HepG2 (cell line): ENCODE data around the gene ZBTB46. TPM values are rescaled to one million over a fixed set of nuclear protein-coding genes. Genes with fewer than 3 reads are reported as not detected.

Experiments used
- ATF4 ChIP-seq, 2 experiments: fragments of 450-650 bp in 1 of 2; sonication (generic) in 1 of 2; formaldehyde crosslinking; IDR thresholded peaks; 2 replicates each; pipeline versions ENCODE4 v1.5.0 to v1.8.0; 2020 to 2022; ENCODE audit warnings: mild to moderate bottlenecking in 1 of 2, missing genetic modification reagents in 1 of 2
- CENPX ChIP-seq: sonication (generic); formaldehyde crosslinking; IDR thresholded peaks from 2 replicates; pipeline ENCODE4 v1.9.0; 2021; ENCODE audit warnings: mild to moderate bottlenecking, missing genetic modification reagents, moderate library complexity
- CREBL2 ChIP-seq: sonication (generic); formaldehyde crosslinking; IDR thresholded peaks from 2 replicates; pipeline ENCODE4 v1.8.1; 2023; ENCODE audit warnings: missing genetic modification reagents, mild to moderate bottlenecking, borderline replicate concordance
- CSRNP2 ChIP-seq: sonication (generic); formaldehyde crosslinking; conservative IDR thresholded peaks from 2 replicates; pipeline ENCODE4 v1.8.0; 2022; ENCODE audit warnings: low read depth, missing genetic modification reagents
- DDIT3 ChIP-seq: sonication (generic); formaldehyde crosslinking; IDR thresholded peaks from 2 replicates; pipeline ENCODE4 v1.4.0; 2020; ENCODE audit warnings: mild to moderate bottlenecking, missing genetic modification reagents
- ELF3 ChIP-seq: IDR thresholded peaks from 2 replicates; pipeline ENCODE4 v1.6.1; 2016; ENCODE audit warnings: missing genetic modification reagents, missing compliant biosample characterization
- FOXP1 ChIP-seq, 2 experiments: fragments of 450-650 bp in 1 of 2; IDR thresholded peaks; 2 replicates each; pipeline ENCODE4 v1.6.1; 2017 to 2018; ENCODE audit warnings: antibody characterized with exemption in 1 of 2
- GABPB1 ChIP-seq: IDR thresholded peaks from 2 replicates; pipeline ENCODE4 v1.6.1; 2016; ENCODE audit warnings: mild to moderate bottlenecking, missing genetic modification reagents, moderate library complexity, missing compliant biosample characterization
- GFI1 ChIP-seq: sonication (generic); formaldehyde crosslinking; IDR thresholded peaks from 2 replicates; pipeline ENCODE4 v1.5.0; 2020; ENCODE audit warnings: missing genetic modification reagents, mild to moderate bottlenecking, borderline replicate concordance
- GMEB1 ChIP-seq: sonication (generic); formaldehyde crosslinking; IDR thresholded peaks from 2 replicates; pipeline ENCODE4 v1.5.1; 2020; ENCODE audit warnings: missing genetic modification reagents, mild to moderate bottlenecking, borderline replicate concordance
- MAF1 ChIP-seq: sonication (generic); formaldehyde crosslinking; IDR thresholded peaks from 2 replicates; pipeline ENCODE4 v1.5.0; 2020; ENCODE audit warnings: missing genetic modification reagents, borderline replicate concordance
- RARA ChIP-seq: IDR thresholded peaks from 2 replicates; pipeline ENCODE4 v1.6.1; 2016; ENCODE audit warnings: missing genetic modification reagents, missing compliant biosample characterization
- SETDB1 ChIP-seq: sonication (generic); formaldehyde crosslinking; IDR thresholded peaks from 2 replicates; pipeline ENCODE4 v1.5.1; 2020; ENCODE audit warnings: missing genetic modification reagents, mild to moderate bottlenecking, borderline replicate concordance
- SRF ChIP-seq: IDR thresholded peaks from 2 replicates; pipeline ENCODE4 v1.6.1; 2011; ENCODE audit warnings: mild to moderate bottlenecking, low read depth, low read length, moderate library complexity
- SRSF9 ChIP-seq: fragments of 200-400 bp; formaldehyde crosslinking; IDR thresholded peaks from 2 replicates; pipeline ENCODE4 v1.6.1; 2018; ENCODE audit warnings: borderline replicate concordance, mild to moderate bottlenecking, low read depth, low read length; ENCODE audit not compliant: insufficient read depth, poor library complexity, severe bottlenecking
- SUZ12 ChIP-seq: fragments of 150-350 bp; IDR thresholded peaks from 2 replicates; pipeline ENCODE4 v1.6.1; 2014; ENCODE audit warnings: low read depth, low read length
- ZC3H13 ChIP-seq: sonication (generic); formaldehyde crosslinking; IDR thresholded peaks from 2 replicates; pipeline ENCODE4 v1.8.1; 2023; ENCODE audit warnings: mild to moderate bottlenecking, missing genetic modification reagents, moderate library complexity
- ZNF180 ChIP-seq: sonication (generic); formaldehyde crosslinking; IDR thresholded peaks from 2 replicates; pipeline ENCODE4 v1.4.0; 2020; ENCODE audit warnings: low read depth, missing genetic modification reagents, borderline replicate concordance
- ZNF326 ChIP-seq: sonication (generic); formaldehyde crosslinking; IDR thresholded peaks from 2 replicates; pipeline ENCODE4 v1.4.0; 2020; ENCODE audit warnings: missing genetic modification reagents, borderline replicate concordance
- ZNF354B ChIP-seq: sonication (generic); formaldehyde crosslinking; IDR thresholded peaks from 2 replicates; pipeline ENCODE4 v1.8.0; 2022; ENCODE audit warnings: mild to moderate bottlenecking, missing genetic modification reagents
- ZNF569 ChIP-seq: sonication (generic); formaldehyde crosslinking; IDR thresholded peaks from 2 replicates; pipeline ENCODE4 v1.5.0; 2020; ENCODE audit warnings: mild to moderate bottlenecking, missing genetic modification reagents, moderate library complexity, borderline replicate concordance
- ZNF619 ChIP-seq: sonication (generic); formaldehyde crosslinking; IDR thresholded peaks from 2 replicates; pipeline ENCODE4 v1.4.0; 2020; ENCODE audit warnings: mild to moderate bottlenecking, missing genetic modification reagents
- ZNF747 ChIP-seq: sonication (generic); formaldehyde crosslinking; IDR thresholded peaks from 2 replicates; pipeline ENCODE4 v1.8.1; 2023; ENCODE audit warnings: missing genetic modification reagents, mild to moderate bottlenecking, borderline replicate concordance
- ZZZ3 ChIP-seq: sonication (generic); formaldehyde crosslinking; IDR thresholded peaks from 2 replicates; pipeline ENCODE4 v1.4.0; 2020; ENCODE audit warnings: missing genetic modification reagents, mild to moderate bottlenecking, borderline replicate concordance
- polyA plus RNA-seq, 8 experiments: library from polyadenylated mRNA; depleted of rRNA in 3 of 8; stranded (reverse) in 7 of 8; unstranded in 1 of 8; fragments of >200 nt; fragmentation: Illumina TruSeq in 4 of 8; extraction: Trizol in 4 of 8; gene quantifications; 2 replicates each; pipeline versions ENCODE4 v1.2.1 to v1.2.3, GENCODE V29; 2011 to 2016; ENCODE audit warnings: low read depth in 4 of 8, missing spikeins in 1 of 8, mixed read lengths in 1 of 8; ENCODE audit not compliant: insufficient read depth in 1 of 8
- total RNA-seq, 5 experiments: library from RNA; depleted of rRNA; stranded (reverse); fragments of >200 nt; fragmentation: Illumina TruSeq; extraction: Trizol; gene quantifications; 2 replicates each; pipeline ENCODE4 v1.2.3, GENCODE V29; 2016; ENCODE audit warnings: low read depth in 1 of 5

ZBTB46 gene
- total and polyA plus RNA-seq, 2 of the 13 experiments (the other 11 are each of a cell fraction or from before 2014, with no cell fraction given), result 1.6 to 13.5 TPM

GRCh38 chr20:63697357-63697867 is 133.7 kb downstream of the ZBTB46 start (continued):
- TF ChIP-seq CENPX (CRISPR knock-in tag) (no peak), ZNF747 (CRISPR knock-in tag) (no peak), ZNF569 (CRISPR knock-in tag) (no peak), MAF1 (CRISPR knock-in tag) (no peak), GABPB1 (CRISPR knock-in tag) (no peak), RARA (CRISPR knock-in tag) (no peak), SETDB1 (CRISPR knock-in tag) (no peak), ZNF180 (CRISPR knock-in tag) (no peak), FOXP1 (IDR thresholded peaks at IDR 0.05) (no peak), FOXP1 (CRISPR knock-in tag; IDR thresholded peaks at IDR 0.05) (no peak), ATF4 (CRISPR knock-in tag; IDR thresholded peaks at IDR 0.05) (no peak), ZNF619 (CRISPR knock-in tag) (no peak), CREBL2 (CRISPR knock-in tag) (no peak), GMEB1 (CRISPR knock-in tag) (0 out of 2 replicates have a peak, but pooled peaks have one; percentile 18), ZZZ3 (CRISPR knock-in tag) (0 out of 2 replicates have a peak, but pooled peaks have one; percentile 59), CSRNP2 (CRISPR knock-in tag) (no peak), ZNF354B (CRISPR knock-in tag) (no peak), GFI1 (no peak), ELF3 (CRISPR knock-in tag) (no peak), SRSF9 (no peak), SUZ12 (no peak), ZNF326 (peak; percentile 93), DDIT3 (CRISPR knock-in tag) (no peak), ZC3H13 (CRISPR knock-in tag) (peak; percentile 71; the same call in 1 of the 2 replicates), SRF (no peak)
